NCI-H82 treated with DMSO at 0.1 percent for 48 hours (cell line): ENCODE measurements around the gene PHPT1.
"Not testable (repeated sequence)": the region's sequence is repeated elsewhere in the genome, so short reads cannot be mapped to it uniquely, and the experiment has no call there.

Experiments
- DNase-seq: peaks from one replicate; lab custom pipeline; 2025; ENCODE audit not compliant: unreplicated experiment; lab: John Stamatoyannopoulos, UW

Gene PHPT1

DNA sequence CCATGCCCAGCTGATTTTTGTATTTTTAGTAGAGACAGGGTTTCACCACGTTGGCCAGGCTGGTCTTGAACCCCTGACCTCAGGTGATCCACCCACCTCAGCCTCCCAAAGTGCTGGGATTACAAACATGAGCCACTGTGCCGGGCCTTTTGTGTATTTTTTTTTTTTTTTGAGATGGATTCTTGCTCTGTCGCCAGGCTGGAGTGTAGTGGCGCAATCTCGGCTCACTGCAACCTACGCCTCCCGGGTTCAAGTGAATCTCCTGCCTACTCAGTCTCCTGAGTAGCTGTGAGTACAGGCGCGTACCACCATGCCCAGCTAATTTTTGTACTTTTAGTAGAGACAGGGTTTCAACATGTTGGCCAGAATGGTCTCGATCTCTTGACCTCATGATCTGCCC is 34.5 kb downstream of the PHPT1 start:
- not testable (repeated sequence) for DNase-seq

DNA sequence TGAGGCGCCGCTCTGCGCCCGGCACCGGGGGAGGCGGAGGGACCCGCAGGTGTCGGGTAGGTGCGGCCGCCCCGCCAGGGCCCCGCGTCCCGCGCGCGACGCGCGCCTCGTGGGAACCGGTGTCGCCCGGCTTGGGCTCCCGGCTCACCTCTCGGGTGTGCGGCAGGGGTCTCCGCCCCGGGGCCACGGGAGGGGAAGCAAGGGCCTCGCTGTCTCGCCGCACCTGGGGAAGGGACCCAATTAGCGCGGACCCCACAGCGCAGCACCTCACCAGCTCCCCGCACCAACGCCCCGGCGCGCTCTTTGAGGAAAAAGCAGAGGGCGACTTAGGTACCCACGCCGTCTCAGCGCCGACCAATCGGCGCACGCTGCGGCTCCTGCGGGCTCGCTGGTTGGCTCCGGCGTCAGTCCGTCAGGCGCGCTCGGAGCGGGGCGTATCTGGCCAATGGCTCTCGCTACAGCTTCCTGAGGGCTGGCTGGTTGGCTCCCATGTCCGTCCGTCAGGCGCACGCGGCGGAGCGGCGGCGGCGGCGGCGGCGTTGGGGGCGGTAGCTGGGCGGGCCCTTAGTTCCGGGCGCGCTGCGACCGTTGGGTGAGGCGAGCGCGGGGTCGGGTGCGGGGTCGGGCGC is 36.9 kb downstream of the PHPT1 start, which contains the start of gene TRAF2:
TRAF2 (plus strand) TSS at position 567 of the 629 bp plus-strand sequence. CDS start 12,225 bp downstream, outside the sequence.
- peak; percentile 86 for DNase-seq

DNA sequence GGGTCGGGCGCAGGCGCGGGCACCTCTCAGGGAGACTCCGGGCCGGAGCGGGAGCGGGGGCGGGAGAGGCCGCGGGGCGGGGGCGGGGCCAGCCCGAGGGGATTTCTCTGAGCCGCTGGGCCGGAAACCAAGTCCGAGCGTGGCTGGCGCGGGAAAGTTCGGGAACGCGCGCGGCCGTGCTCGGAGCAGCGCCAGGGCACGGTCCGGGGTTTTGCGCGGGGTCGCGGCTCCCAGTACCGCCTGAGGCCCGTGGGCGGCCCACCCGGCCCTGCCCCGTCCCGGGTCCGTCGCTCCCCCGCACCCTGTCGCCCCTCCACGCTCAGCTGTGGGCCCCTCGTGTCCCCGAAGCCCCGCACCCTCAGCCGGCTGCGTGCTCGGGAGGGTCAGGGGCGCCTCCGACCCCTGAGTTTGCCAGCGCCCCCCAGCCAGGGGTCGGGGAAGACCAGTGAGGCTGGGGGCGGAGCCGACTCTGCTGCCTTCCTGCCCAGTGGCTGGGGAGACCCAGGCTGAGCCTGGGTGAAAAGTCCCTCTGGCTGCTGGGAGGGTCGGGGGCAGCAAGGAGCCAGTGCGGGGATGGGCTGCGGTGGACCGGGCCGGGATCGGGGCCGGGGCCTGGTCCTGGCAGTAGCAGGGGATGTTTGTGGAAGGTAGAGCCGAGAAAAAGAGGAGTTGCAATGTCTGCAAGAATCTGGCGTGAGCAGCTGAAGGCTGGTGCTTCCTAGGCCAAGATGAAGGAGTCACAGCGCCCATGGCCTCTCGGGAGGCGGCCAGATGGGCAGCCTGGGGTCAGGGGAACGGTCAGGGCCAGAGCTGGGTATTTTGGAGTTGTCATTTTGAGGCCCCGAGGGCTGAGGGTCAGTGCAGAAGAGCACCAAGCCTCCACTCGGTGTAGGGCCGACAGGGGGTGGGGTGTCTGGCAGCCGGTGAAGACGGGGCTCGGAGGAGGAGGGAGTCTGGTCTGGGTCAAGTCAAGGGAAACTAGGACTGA is 37.7 kb downstream of the PHPT1 start:
- no peak for DNase-seq

DNA sequence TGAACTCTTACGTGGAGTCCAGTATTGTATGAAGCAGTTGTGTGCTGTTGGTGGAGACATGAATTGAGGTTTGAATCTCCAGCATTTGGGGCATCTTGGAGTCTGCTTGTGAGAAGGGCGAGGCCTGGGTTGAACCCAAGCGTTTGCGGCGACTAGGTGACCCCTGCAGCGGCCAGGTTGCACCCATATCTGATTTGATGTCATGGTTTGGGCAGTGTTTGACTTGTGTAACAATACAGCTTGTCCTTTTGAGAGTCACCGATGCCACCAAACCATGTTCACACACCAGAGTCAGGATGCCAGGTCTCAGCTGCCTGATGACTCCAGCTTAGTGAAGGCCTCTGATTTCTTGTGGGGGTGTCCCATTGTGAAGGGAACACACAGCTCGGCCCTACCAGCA is 39.2 kb downstream of the PHPT1 start:
- DNase-seq: no peak

DNA sequence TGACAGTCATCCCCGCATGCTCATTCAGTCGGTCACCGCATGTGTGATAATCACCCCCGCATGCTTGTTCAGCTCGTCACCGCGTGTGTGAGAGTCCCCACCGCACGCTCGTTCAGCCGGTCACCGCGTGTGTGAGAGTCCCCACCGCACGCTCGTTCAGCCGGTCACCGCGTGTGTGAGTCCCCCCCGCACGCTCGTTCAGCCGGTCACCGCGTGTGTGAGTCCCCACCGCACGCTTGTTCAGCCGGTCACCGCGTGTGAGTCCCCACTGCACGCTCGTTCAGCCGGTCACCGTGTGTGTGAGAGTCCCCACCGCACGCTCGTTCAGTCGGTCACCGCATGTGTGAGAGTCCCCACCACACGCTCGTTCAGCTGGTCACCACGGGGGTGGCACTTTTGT is 40.6 kb downstream of the PHPT1 start:
- no peak for DNase-seq

DNA sequence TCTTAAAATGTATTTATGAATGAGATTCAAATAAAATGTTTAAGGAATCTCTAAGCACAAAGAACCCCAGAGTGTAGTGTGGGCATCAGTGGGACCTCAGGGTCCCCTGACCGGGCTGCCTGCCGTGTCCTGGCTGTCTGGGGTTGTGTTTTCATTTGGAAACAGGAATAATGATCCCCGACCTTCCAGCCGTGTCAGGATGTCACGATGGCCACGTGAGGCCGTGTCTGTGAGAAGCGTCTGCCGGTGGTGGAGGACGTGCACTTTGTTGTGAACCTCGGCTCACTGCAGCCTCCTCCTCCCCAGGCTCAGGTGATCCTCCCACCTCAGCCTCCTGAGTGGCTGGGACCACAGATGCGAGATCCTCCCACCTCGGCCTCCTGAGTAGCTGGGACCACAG is 41.5 kb downstream of the PHPT1 start:
- no peak for DNase-seq

DNA sequence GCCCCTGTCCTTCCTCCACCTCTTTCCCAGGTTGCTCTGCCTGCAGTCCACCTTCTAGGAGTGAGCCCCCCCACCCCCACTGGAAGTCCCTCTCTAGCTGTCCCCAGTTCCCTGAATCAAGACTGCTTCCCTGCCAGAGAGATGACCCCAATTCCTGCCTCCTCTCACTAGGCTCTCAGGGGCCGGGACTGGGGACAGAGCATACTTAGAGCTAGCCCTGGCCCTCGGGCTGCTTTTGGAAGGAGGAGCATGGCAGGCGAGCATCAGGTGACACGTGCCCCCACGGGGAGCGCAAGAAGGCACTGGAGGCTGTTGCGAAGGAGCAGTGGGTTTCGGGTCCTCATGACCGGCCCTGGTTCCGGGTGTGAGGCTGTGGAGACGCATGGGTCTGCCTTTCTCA is 46.8 kb downstream of the PHPT1 start:
- no peak for DNase-seq

DNA sequence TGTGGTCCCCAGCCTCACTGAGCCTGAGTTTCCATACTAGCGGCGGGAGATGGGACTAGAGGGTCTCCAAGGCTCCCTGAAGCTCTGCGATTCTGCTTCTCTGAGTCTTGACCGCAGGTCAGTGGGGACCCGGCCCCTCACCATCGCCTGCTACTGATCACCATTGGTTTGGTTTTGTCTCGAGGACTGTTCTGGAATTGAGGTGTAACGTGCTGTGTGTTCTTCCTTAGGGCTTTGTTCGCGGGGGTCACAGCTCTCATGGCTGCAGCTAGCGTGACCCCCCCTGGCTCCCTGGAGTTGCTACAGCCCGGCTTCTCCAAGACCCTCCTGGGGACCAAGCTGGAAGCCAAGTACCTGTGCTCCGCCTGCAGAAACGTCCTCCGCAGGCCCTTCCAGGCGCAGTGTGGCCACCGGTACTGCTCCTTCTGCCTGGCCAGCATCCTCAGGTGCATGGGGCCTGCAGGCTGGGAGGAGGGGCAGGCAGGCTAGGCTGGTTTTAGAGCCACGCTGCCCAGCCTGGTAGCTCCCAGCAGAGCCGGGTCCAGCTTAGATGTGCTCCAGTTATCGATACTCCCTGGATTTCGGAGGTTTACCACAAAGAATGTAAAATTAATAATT is 49.4 kb downstream of the PHPT1 start:
- DNase-seq: no peak

DNA sequence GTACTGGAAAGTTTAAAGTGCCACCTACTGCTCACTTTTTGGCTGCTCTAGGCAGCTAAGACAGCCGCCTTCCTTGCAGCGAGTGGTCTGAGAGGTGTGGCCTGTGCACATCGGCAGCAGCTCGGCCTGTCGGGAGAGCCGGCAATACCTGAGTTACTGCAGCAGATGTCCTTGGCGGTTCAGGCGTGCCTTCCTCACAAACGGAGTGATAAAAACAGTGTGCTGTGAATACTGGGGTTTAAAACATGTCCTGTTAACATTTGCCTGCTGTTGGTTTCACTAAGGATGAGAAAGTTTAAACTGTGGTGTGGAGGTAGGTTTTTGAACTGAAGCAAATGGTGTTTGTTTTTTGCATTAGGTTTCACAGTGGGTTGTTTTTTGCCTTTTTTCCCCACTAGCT is 50.0 kb downstream of the PHPT1 start:
- no peak for DNase-seq

DNA sequence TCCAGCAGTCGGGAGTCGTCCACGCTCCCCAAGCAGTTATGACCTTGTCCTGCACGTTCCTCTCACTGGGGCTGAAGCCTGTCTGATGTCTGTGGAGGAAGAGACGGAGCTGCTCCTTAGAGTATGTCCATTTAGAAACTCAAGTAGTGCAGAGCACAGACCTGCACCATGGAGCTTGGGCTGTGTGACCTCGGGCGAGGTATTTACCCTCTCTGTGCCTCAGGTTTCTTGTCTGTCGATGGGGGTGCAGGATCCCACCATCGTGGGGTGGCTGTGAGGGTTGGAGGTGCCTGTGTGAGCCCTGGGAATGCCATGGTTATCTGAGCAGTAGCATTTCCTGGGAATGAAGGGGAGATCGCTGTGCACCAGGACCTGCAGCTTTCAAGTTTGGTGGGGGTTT is 51.3 kb downstream of the PHPT1 start:
- DNase-seq: no peak
